HepG2 (cell line): ENCODE measurements around the gene ZNF786. TPM values are rescaled to one million over a fixed set of nuclear protein-coding genes. Genes with fewer than 3 reads are reported as not detected.
A peak's percentile ranks its signal among the peaks of the same experiment; 100 is the strongest.

Experiments used
- DMAP1 ChIP-seq: IDR thresholded peaks from 2 replicates; pipeline ENCODE4 v1.6.1; 2016
- ETV5 ChIP-seq: IDR thresholded peaks from 2 replicates; pipeline ENCODE4 v1.6.1; 2018; ENCODE audit warnings: missing biosample characterization, missing genetic modification reagents, inconsistent platforms, borderline replicate concordance
- FOXA3 ChIP-seq: IDR thresholded peaks from 2 replicates; pipeline ENCODE4 v1.6.1; 2016; ENCODE audit warnings: missing genetic modification reagents, missing compliant biosample characterization
- RBM22 ChIP-seq: fragments of 200-400 bp; formaldehyde crosslinking; optimal IDR thresholded peaks from 2 replicates; pipeline ENCODE3; 2017; ENCODE audit warnings: mild to moderate bottlenecking, low read length, moderate library complexity
- TRIM24 ChIP-seq: sonication (generic); formaldehyde crosslinking; IDR thresholded peaks from 2 replicates; pipeline ENCODE4 v1.8.0; 2022; ENCODE audit warnings: mild to moderate bottlenecking, missing genetic modification reagents
- ZMYM2 ChIP-seq: sonication (generic); formaldehyde crosslinking; IDR thresholded peaks from 2 replicates; pipeline ENCODE4 v1.8.0; 2022; ENCODE audit warnings: mild to moderate bottlenecking, missing genetic modification reagents
- ZNF343 ChIP-seq: sonication (generic); formaldehyde crosslinking; IDR thresholded peaks from 2 replicates; pipeline ENCODE4 v1.4.0; 2020; ENCODE audit warnings: mild to moderate bottlenecking, missing genetic modification reagents
- ZNF792 ChIP-seq: IDR thresholded peaks from 2 replicates; pipeline ENCODE4 v1.6.1; 2016
- ZNF850 ChIP-seq: sonication (generic); formaldehyde crosslinking; conservative IDR thresholded peaks from 2 replicates; pipeline ENCODE4 v1.9.0; 2021; ENCODE audit warnings: mild to moderate bottlenecking, missing genetic modification reagents
- polyA plus RNA-seq, 8 experiments: library from polyadenylated mRNA; depleted of rRNA in 3 of 8; stranded (reverse) in 7 of 8; unstranded in 1 of 8; fragments of >200 nt; fragmentation: Illumina TruSeq in 4 of 8; extraction: Trizol in 4 of 8; gene quantifications; 2 replicates each; pipeline versions ENCODE4 v1.2.1 to v1.2.3, GENCODE V29; 2011 to 2016; ENCODE audit warnings: low read depth in 4 of 8, missing spikeins in 1 of 8, mixed read lengths in 1 of 8; ENCODE audit not compliant: insufficient read depth in 1 of 8
- total RNA-seq, 5 experiments: library from RNA; depleted of rRNA; stranded (reverse); fragments of >200 nt; fragmentation: Illumina TruSeq; extraction: Trizol; gene quantifications; 2 replicates each; pipeline ENCODE4 v1.2.3, GENCODE V29; 2016; ENCODE audit warnings: low read depth in 1 of 5
- TF ChIP-seq, protein P1 (sequence below), 2 experiments: sonication (generic) in 1 of 2; formaldehyde crosslinking in 1 of 2; IDR thresholded peaks; 2 replicates each; pipeline versions ENCODE4 v1.6.1 to v1.9.0; 2014 to 2022; ENCODE audit warnings: antibody characterized with exemption in 1 of 2, borderline replicate concordance in 1 of 2, inconsistent platforms in 1 of 2, low read depth in 1 of 2, missing genetic modification reagents in 1 of 2
- TF ChIP-seq, protein P2 (sequence below): sonication (generic); formaldehyde crosslinking; conservative IDR thresholded peaks from 2 replicates; pipeline ENCODE4 v1.8.0; 2022; ENCODE audit warnings: mild to moderate bottlenecking, moderate library complexity, missing genetic modification reagents
- TF ChIP-seq, protein P3 (sequence below): sonication (generic); formaldehyde crosslinking; IDR thresholded peaks from 2 replicates; pipeline ENCODE4 v1.5.1; 2020; ENCODE audit warnings: mild to moderate bottlenecking, missing genetic modification reagents
- TF ChIP-seq, protein P4 (sequence below): sonication (generic); formaldehyde crosslinking; IDR thresholded peaks from 2 replicates; pipeline ENCODE4 v1.5.1; 2020; ENCODE audit warnings: mild to moderate bottlenecking, missing genetic modification reagents, borderline replicate concordance

The ZNF786 gene
- total and polyA plus RNA-seq, 2 of the 13 experiments (the other 11 are each of a cell fraction or from before 2014, with no cell fraction given): 2.0 to 4.0 TPM

GRCh38 chr7:149090397-149091195 is at the start of gene ZNF786 (continued):
- peak; percentile 30; the same call in 1 of the 2 replicates for TF ChIP-seq ZNF792 (CRISPR knock-in tag)
- TF ChIP-seq ZNF343: peak; percentile 24; the same call in 1 of the 2 replicates
- TF ChIP-seq, protein P1, sequence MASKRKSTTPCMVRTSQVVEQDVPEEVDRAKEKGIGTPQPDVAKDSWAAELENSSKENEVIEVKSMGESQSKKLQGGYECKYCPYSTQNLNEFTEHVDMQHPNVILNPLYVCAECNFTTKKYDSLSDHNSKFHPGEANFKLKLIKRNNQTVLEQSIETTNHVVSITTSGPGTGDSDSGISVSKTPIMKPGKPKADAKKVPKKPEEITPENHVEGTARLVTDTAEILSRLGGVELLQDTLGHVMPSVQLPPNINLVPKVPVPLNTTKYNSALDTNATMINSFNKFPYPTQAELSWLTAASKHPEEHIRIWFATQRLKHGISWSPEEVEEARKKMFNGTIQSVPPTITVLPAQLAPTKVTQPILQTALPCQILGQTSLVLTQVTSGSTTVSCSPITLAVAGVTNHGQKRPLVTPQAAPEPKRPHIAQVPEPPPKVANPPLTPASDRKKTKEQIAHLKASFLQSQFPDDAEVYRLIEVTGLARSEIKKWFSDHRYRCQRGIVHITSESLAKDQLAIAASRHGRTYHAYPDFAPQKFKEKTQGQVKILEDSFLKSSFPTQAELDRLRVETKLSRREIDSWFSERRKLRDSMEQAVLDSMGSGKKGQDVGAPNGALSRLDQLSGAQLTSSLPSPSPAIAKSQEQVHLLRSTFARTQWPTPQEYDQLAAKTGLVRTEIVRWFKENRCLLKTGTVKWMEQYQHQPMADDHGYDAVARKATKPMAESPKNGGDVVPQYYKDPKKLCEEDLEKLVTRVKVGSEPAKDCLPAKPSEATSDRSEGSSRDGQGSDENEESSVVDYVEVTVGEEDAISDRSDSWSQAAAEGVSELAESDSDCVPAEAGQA (IDR thresholded peaks at IDR 0.05; ENCODE audit: low read depth): 0 out of 2 replicates have a peak, but pooled peaks have one; percentile 21
- TF ChIP-seq, protein P1 (CRISPR knock-in tag; IDR thresholded peaks at IDR 0.05; ENCODE audit: borderline replicate concordance): no peak
- peak; percentile 29 for TF ChIP-seq ETV5
- peak; percentile 26; the same call in 1 of the 2 replicates for TF ChIP-seq FOXA3 (CRISPR knock-in tag)
- TF ChIP-seq, protein P2, sequence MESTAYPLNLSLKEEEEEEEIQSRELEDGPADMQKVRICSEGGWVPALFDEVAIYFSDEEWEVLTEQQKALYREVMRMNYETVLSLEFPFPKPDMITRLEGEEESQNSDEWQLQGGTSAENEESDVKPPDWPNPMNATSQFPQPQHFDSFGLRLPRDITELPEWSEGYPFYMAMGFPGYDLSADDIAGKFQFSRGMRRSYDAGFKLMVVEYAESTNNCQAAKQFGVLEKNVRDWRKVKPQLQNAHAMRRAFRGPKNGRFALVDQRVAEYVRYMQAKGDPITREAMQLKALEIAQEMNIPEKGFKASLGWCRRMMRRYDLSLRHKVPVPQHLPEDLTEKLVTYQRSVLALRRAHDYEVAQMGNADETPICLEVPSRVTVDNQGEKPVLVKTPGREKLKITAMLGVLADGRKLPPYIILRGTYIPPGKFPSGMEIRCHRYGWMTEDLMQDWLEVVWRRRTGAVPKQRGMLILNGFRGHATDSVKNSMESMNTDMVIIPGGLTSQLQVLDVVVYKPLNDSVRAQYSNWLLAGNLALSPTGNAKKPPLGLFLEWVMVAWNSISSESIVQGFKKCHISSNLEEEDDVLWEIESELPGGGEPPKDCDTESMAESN (CRISPR knock-in tag): peak; percentile 84
- no peak for TF ChIP-seq ZMYM2
- TF ChIP-seq ZNF850: 0 out of 2 replicates have a peak, but pooled peaks have one; percentile 28
- TF ChIP-seq DMAP1: 0 out of 2 replicates have a peak, but pooled peaks have one; percentile 24
- TF ChIP-seq RBM22: no peak
- TF ChIP-seq, protein P3, sequence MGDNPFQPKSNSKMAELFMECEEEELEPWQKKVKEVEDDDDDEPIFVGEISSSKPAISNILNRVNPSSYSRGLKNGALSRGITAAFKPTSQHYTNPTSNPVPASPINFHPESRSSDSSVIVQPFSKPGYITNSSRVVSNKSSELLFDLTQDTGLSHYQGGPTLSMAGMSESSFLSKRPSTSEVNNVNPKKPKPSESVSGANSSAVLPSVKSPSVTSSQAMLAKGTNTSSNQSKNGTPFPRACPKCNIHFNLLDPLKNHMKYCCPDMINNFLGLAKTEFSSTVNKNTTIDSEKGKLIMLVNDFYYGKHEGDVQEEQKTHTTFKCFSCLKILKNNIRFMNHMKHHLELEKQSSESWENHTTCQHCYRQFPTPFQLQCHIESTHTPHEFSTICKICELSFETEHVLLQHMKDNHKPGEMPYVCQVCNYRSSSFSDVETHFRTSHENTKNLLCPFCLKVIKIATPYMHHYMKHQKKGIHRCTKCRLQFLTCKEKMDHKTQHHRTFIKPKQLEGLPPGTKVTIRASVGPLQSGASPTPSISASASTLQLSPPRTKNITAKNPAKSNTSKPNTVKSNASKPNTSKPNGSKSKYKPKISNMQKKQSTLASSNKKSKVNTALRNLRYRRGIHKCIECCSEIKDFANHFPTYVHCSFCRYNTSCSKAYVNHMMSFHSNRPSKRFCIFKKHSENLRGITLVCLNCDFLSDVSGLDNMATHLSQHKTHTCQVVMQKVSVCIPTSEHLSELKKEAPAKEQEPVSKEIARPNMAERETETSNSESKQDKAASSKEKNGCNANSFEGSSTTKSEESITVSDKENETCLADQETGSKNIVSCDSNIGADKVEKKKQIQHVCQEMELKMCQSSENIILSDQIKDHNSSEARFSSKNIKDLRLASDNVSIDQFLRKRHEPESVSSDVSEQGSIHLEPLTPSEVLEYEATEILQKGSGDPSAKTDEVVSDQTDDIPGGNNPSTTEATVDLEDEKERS: peak; percentile 81; the same call in 1 of the 2 replicates
- TF ChIP-seq, protein P4, sequence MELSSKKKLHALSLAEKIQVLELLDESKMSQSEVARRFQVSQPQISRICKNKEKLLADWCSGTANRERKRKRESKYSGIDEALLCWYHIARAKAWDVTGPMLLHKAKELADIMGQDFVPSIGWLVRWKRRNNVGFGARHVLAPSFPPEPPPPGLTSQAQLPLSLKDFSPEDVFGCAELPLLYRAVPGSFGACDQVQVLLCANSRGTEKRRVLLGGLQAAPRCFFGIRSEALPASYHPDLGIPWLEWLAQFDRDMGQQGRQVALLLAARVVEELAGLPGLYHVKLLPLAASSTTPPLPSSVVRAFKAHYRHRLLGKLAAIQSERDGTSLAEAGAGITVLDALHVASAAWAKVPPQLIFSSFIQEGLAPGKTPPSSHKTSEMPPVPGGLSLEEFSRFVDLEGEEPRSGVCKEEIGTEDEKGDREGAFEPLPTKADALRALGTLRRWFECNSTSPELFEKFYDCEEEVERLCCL: peak; percentile 66; the same call in 1 of the 2 replicates
- no peak for TF ChIP-seq TRIM24 (CRISPR knock-in tag)
